ENCODE measurements around the gene CRISPLD2.

The CRISPLD2 gene, protein sequence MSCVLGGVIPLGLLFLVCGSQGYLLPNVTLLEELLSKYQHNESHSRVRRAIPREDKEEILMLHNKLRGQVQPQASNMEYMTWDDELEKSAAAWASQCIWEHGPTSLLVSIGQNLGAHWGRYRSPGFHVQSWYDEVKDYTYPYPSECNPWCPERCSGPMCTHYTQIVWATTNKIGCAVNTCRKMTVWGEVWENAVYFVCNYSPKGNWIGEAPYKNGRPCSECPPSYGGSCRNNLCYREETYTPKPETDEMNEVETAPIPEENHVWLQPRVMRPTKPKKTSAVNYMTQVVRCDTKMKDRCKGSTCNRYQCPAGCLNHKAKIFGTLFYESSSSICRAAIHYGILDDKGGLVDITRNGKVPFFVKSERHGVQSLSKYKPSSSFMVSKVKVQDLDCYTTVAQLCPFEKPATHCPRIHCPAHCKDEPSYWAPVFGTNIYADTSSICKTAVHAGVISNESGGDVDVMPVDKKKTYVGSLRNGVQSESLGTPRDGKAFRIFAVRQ

DNA sequence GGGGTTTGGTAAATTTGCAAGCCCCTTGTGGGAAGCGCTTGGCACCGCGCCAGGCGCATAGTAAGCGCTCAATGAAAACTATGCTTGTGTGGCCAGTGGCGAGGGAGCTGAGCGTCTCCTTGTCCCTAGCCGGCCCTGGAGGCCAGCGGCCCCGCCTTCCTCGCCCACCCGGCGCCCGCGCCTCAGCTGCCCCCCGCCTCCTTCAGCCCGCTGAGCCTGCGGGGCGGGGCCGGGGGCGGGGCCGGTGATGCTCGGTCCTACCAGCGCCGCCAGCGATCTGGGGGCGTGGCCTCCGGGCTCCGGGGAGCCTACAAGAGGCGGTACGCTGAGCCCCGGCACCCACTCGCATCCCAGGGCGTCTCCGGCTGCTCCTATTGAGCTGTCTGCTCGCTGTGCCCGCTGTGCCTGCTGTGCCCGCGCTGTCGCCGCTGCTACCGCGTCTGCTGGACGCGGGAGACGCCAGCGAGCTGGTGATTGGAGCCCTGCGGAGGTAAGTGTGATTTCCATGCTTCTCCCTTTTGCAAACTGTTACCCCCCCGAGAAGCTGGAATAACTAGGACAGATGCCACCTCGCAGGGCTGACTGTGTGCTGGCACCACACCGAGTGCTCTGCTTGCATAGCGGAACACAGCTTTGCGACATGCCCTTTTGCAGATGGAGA, at the start of gene CRISPLD2:
CRISPLD2 (plus strand) TSS at position 342 of the 661 bp plus-strand sequence. CDS start 18,511 bp downstream, outside the sequence.
- TF ChIP-seq CTCF (conservative IDR thresholded peaks at IDR 0.05; ENCODE audit: low read length) = no peak
- H3K4me3 ChIP-seq (ENCODE audit: low read length) = peak within 1 kb of the TSS; percentile 64
- DNase-seq (ENCODE audit: low read depth) = peak; percentile 86

DNA sequence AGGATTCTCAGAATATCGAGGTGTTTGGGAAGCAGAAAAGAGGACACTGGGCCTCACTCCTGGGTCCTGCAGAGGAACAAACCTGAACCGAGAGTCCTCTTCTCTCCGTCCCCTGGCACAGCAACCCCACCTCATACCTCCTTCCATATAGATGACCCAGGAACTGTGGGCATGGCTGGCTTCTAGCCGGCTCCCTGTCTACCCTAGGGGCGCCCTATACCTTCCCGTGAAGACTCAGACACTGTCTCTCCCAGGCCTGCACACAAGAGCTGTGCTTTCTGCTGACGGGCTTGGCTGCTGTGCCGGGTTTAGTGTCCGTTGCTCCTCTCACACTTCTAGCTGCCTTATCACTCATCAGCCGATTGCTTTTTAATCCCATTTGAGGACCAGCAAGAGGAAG, 46.5 kb upstream of the CRISPLD2 start:
- TF ChIP-seq CTCF (conservative IDR thresholded peaks at IDR 0.05; ENCODE audit: low read length) = no peak
- no peak overlapping the region for H3K4me3 ChIP-seq (ENCODE audit: low read length)
- no peak for DNase-seq (ENCODE audit: low read depth)

- TF ChIP-seq CTCF (conservative IDR thresholded peaks at IDR 0.05; ENCODE audit: low read length) = no peak
- DNase-seq (ENCODE audit: low read depth) = peak; percentile 83
- H3K4me3 ChIP-seq (ENCODE audit: low read length) = no peak overlapping the region
Observed at GRCh38 chr16:84774810-84775209, 45.0 kb upstream of the CRISPLD2 start.

DNA sequence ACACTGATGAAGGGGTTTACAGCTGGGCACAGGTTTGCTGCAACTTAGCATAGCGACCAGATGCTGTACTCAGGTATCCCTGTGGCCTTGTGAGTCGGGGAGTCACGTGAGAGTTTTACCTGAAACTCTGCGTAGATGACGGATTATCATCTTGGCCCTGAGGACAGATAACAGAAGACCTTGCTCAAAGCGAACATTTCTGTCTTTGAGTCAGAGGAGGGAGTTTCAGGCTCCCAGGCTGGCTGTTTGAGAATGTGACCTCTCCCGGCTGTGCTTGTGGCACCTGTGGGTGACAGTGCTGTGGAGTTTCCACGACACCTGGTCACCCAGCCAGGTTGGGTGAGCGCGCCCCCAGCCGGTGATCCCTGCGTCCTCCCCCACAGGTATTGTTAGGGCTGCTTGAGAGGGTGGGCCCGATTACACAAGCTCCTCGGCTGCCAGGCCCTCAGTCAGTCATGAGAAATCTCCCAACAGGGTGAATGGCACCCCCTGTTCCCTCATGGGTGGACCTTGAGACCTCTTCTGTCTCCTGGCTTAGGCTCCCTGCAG, 44.4 kb upstream of the CRISPLD2 start:
- no peak for TF ChIP-seq CTCF (conservative IDR thresholded peaks at IDR 0.05; ENCODE audit: low read length)
- no peak for DNase-seq (ENCODE audit: low read depth)

DNA sequence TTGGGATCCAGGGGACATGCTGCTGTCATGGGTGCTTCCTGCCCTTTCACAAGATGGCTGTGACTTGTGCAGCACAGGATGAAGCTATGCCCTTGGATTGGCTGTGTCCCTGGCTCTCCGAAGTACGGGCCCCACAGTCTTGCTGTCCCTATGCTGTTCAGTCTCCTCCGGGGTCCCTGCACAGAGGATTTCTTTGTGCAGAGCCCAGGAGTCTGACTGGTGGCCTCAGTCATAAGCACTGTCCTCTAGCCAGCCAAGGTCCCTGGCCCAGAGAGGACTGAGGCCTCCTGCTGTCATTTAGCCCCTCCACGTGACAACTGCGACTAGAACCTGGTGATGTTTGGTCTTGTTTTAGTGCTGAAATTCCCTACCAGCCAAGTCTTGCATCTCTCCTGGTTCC, 42.4 kb upstream of the CRISPLD2 start:
- TF ChIP-seq CTCF (conservative IDR thresholded peaks at IDR 0.05; ENCODE audit: low read length) = no peak
- no peak overlapping the region for H3K4me3 ChIP-seq (ENCODE audit: low read length)
- no peak for DNase-seq (ENCODE audit: low read depth)

More for the DNA sequence above, 44.4 kb upstream of the CRISPLD2 start:
- no peak overlapping the region for H3K4me3 ChIP-seq (ENCODE audit: low read length)

GRCh38 chr16:84778720-84779119, 41.1 kb upstream of the CRISPLD2 start:
- no peak overlapping the region for H3K4me3 ChIP-seq (ENCODE audit: low read length)
- DNase-seq (ENCODE audit: low read depth) = no peak
- no peak for TF ChIP-seq CTCF (conservative IDR thresholded peaks at IDR 0.05; ENCODE audit: low read length)
